Mesenchymal stem cell (in vitro differentiated cells and primary cell): ENCODE data around the gene MGAT4B.

ENCODE experiments used
- DNase-seq: peaks from one replicate; pipeline ENCODE4 v3.0.0-alpha.2; 2013
- H2AFZ ChIP-seq: one replicate; pipeline ENCODE4 v1.6.1; 2013; ENCODE audit warnings: low read depth, mild to moderate bottlenecking, control low read depth, inconsistent platforms, low read length, moderate library complexity
- H2AK5ac ChIP-seq: 2 replicates; pipeline ENCODE4 v1.6.1; 2013; ENCODE audit warnings: low read length, moderate library complexity, mild to moderate bottlenecking, inconsistent platforms; ENCODE audit not compliant: severe bottlenecking
- H2BK120ac ChIP-seq: one replicate; pipeline ENCODE4 v1.6.1; 2013; ENCODE audit warnings: low read depth, mild to moderate bottlenecking, inconsistent platforms, low read length, moderate library complexity
- H2BK12ac ChIP-seq, 2 experiments: one replicate each; pipeline ENCODE4 v1.6.1; 2013; ENCODE audit warnings: inconsistent platforms in 2 of 2, low read length in 2 of 2, mild to moderate bottlenecking in 2 of 2, moderate library complexity in 2 of 2, control low read depth in 1 of 2
- H2BK15ac ChIP-seq: one replicate; pipeline ENCODE4 v1.6.1; 2013; ENCODE audit warnings: mild to moderate bottlenecking, low read depth, inconsistent platforms; ENCODE audit not compliant: poor library complexity, severe bottlenecking
- H2BK5ac ChIP-seq: 2 replicates; pipeline ENCODE4 v1.6.1; 2013; ENCODE audit warnings: low read depth, mild to moderate bottlenecking, low read length, control low read depth, inconsistent platforms; ENCODE audit not compliant: poor library complexity, severe bottlenecking
- H3K14ac ChIP-seq, 2 experiments: one replicate each; pipeline ENCODE4 v1.6.1; 2013; ENCODE audit warnings: inconsistent platforms in 2 of 2, low read length in 2 of 2, control low read depth in 1 of 2, mild to moderate bottlenecking in 1 of 2, moderate library complexity in 1 of 2
- H3K18ac ChIP-seq, 2 experiments: one replicate each; pipeline ENCODE4 v1.6.1; 2013; ENCODE audit warnings: inconsistent platforms in 2 of 2, low read length in 2 of 2, control low read depth in 1 of 2, low read depth in 1 of 2, mild to moderate bottlenecking in 1 of 2
- H3K23ac ChIP-seq, 2 experiments: one replicate each; pipeline ENCODE4 v1.6.1; 2013; ENCODE audit warnings: inconsistent platforms in 2 of 2, low read length in 2 of 2, mild to moderate bottlenecking in 2 of 2, moderate library complexity in 2 of 2, control low read depth in 1 of 2
- H3K27ac ChIP-seq: 2 replicates; pipeline ENCODE4 v1.5.1; 2013; ENCODE audit warnings: mild to moderate bottlenecking, moderate library complexity, low read length, control low read depth, inconsistent platforms; ENCODE audit not compliant: poor library complexity, severe bottlenecking
- H3K27me3 ChIP-seq, 2 experiments: 2 replicates each; pipeline versions ENCODE4 v1.6.1 to v1.7.0; 2013; ENCODE audit warnings: low read length in 2 of 2, mild to moderate bottlenecking in 2 of 2, moderate library complexity in 2 of 2, control low read depth in 1 of 2, inconsistent platforms in 1 of 2; ENCODE audit not compliant: control insufficient read depth in 1 of 2, insufficient read depth in 1 of 2
- H3K36me3 ChIP-seq, 2 experiments: 2 replicates each; pipeline versions ENCODE4 v1.6.1 to v1.7.0; 2013; ENCODE audit warnings: low read length in 2 of 2, control low read depth in 1 of 2, inconsistent platforms in 1 of 2, low read depth in 1 of 2, mild to moderate bottlenecking in 1 of 2; ENCODE audit not compliant: insufficient read depth in 2 of 2, control insufficient read depth in 1 of 2
- H3K4ac ChIP-seq, 2 experiments: one replicate each; pipeline ENCODE4 v1.6.1; 2013; ENCODE audit warnings: inconsistent platforms in 2 of 2, low read length in 2 of 2, mild to moderate bottlenecking in 2 of 2, moderate library complexity in 2 of 2, control low read depth in 1 of 2, low read depth in 1 of 2
- H3K4me1 ChIP-seq: 2 replicates; pipeline ENCODE4 v1.6.1; 2013; ENCODE audit warnings: low read depth, low read length, control low read depth; ENCODE audit not compliant: control insufficient read depth, insufficient read depth
- H3K4me2 ChIP-seq: 2 replicates; pipeline ENCODE4 v1.6.1; 2013; ENCODE audit warnings: low read length, mild to moderate bottlenecking, inconsistent platforms; ENCODE audit not compliant: poor library complexity, severe bottlenecking
- H3K4me3 ChIP-seq, 2 experiments: 2 replicates each; pipeline versions ENCODE4 v1.5.1 to v1.7.0; 2013; ENCODE audit warnings: low read length in 2 of 2, mild to moderate bottlenecking in 2 of 2, control low read depth in 1 of 2, low read depth in 1 of 2; ENCODE audit not compliant: insufficient read depth in 1 of 2
- H3K79me1 ChIP-seq: replicated peaks from 2 replicates; pipeline ENCODE4 v1.6.1; 2013; ENCODE audit warnings: mild to moderate bottlenecking, control low read depth, low read length, inconsistent platforms; ENCODE audit not compliant: poor library complexity, severe bottlenecking
- H3K9ac ChIP-seq: 2 replicates; pipeline ENCODE4 v1.7.0; 2013; ENCODE audit warnings: mild to moderate bottlenecking, low read length, moderate library complexity
- H3K9me3 ChIP-seq: 2 replicates; pipeline ENCODE4 v1.7.0; 2013; ENCODE audit warnings: mild to moderate bottlenecking, low read length; ENCODE audit not compliant: control insufficient read depth
- H4K8ac ChIP-seq: one replicate; pipeline ENCODE4 v1.6.1; 2013; ENCODE audit warnings: inconsistent platforms, mild to moderate bottlenecking, low read length, moderate library complexity
- H4K91ac ChIP-seq: one replicate; pipeline ENCODE4 v1.6.1; 2013; ENCODE audit warnings: mild to moderate bottlenecking, low read length, inconsistent platforms
- WGBS: methylation state at CpG from one replicate; pipeline ENCODE4 v1.1.7; 2013; ENCODE audit warnings: mixed read lengths; 5-methylcytosine and 5-hydroxymethylcytosine counted together

MGAT4B gene

DNA sequence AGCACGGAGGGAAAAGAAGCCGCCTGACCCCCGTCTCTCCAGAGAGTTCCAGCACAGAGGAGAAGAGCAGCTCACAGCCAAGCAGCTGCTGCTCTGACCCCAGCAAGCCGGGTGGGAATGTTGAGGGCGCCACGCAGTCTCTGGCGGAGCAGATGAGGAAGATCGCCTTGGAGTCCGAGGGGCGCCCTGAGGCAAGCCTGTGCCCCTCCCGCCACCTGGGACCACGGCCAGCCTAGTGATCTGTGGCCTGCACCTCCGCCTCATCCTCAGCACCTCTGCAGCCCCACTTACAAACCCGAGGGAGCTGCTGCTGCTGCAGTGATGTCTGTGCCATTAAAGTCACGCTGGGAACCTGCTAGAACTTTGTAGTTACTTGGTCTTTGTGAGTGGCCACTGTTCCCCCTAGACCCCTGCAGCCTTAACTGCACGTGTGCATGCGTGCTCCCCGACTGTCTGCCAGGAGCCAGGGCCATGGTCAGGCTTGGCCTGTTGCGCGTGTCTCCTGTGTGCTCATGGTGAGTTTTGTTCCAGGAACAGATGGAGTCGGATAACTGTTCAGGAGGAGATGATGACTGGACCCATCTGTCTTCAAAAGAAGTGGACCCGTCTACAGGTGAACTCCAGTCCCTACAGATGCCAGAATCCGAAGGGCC, 26.5 kb upstream of the MGAT4B start:
- no peak overlapping the region for H3K23ac ChIP-seq
- H2BK5ac ChIP-seq, result no peak overlapping the region
- H2AK5ac ChIP-seq, result no peak overlapping the region
- H3K4me1 ChIP-seq, result peaks cover 32% of the 10 kb centered on the region
- H3K27ac ChIP-seq, result peak overlapping the region; percentile 44
- no peak overlapping the region for H4K91ac ChIP-seq
- no peak overlapping the region for H4K8ac ChIP-seq
- no peak overlapping the region for H2BK12ac ChIP-seq
- no peak overlapping the region for H2BK120ac ChIP-seq
- no peak overlapping the region for H2BK15ac ChIP-seq
- no peak overlapping the region for H3K4me2 ChIP-seq
- no peaks in the 10 kb centered on the region for H3K27me3 ChIP-seq
- peaks cover 18% of the 10 kb centered on the region for H3K79me1 ChIP-seq
- no peak for DNase-seq
- 95% methylated on average over 23 of the region's 23 CpGs for WGBS
- H2AFZ ChIP-seq, result no peak overlapping the region
- no peak overlapping the region for H3K14ac ChIP-seq
- H3K9ac ChIP-seq, result peak overlapping the region; percentile 48
- peak overlapping the region in 1 of 2 experiments; percentile 10 for H3K4me3 ChIP-seq
- peaks cover 74 to 89% of the 10 kb centered on the region in 2 experiments for H3K36me3 ChIP-seq
- no peaks in the 10 kb centered on the region for H3K9me3 ChIP-seq
- no peak overlapping the region for H3K18ac ChIP-seq
- H3K4ac ChIP-seq, result no peak overlapping the region

DNA sequence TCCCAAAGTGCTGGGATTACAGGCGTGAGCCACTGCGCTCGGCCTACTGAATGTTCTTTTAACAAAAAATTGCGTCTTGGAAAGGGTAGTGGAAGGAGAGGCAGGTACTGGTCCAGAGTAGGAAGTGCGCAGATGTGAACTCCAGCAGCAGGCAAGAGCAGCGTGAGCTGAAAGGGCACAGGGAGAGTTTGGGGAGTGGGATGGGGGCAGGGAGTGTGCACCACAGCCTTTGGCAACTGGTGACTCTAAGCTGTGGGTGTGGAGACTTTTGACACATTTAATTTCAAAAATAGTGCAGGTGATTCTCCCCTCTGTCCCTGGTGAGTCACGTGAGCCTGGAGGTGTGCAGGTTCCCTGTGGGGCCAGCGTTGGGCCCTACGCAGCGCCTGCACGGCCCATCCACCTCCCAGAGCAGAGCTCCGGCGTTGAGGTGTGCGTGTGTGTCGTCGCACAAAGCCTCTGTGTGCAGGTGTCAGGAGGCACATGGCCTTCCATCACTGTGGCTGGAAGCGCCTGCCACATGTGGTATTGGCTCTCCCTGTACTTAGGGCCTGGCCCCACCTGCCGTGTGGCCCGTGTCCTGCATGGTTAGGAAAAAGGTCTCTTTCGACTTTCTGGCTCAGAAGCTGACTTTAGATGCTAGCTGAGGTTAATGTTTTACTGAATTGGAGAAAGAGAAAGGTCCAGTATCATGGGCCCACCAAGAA, 25.5 kb upstream of the MGAT4B start:
- Histone ChIP-seq H3K27ac (peak overlapping the region; percentile 31), H3K4me2 (no peak overlapping the region), H3K9ac (no peak overlapping the region), H2AK5ac (no peak overlapping the region), H2AFZ (no peak overlapping the region), H3K23ac (no peak overlapping the region), H3K4me3 (no peak overlapping the region), H4K91ac (no peak overlapping the region), H2BK120ac (no peak overlapping the region), H3K27me3 (no peaks in the 10 kb centered on the region), H3K18ac (peak overlapping the region in 1 of 2 experiments; percentile 6), H3K79me1 (peaks cover 16% of the 10 kb centered on the region), H3K4ac (no peak overlapping the region), H2BK12ac (no peak overlapping the region), H2BK5ac (no peak overlapping the region), H3K4me1 (peaks cover 33% of the 10 kb centered on the region), H3K9me3 (no peaks in the 10 kb centered on the region), H3K14ac (no peak overlapping the region), H2BK15ac (no peak overlapping the region), H4K8ac (no peak overlapping the region), H3K36me3 (peaks cover 69 to 89% of the 10 kb centered on the region in 2 experiments)
- no peak for DNase-seq
- WGBS, result 97% methylated on average over 20 of the region's 20 CpGs

DNA sequence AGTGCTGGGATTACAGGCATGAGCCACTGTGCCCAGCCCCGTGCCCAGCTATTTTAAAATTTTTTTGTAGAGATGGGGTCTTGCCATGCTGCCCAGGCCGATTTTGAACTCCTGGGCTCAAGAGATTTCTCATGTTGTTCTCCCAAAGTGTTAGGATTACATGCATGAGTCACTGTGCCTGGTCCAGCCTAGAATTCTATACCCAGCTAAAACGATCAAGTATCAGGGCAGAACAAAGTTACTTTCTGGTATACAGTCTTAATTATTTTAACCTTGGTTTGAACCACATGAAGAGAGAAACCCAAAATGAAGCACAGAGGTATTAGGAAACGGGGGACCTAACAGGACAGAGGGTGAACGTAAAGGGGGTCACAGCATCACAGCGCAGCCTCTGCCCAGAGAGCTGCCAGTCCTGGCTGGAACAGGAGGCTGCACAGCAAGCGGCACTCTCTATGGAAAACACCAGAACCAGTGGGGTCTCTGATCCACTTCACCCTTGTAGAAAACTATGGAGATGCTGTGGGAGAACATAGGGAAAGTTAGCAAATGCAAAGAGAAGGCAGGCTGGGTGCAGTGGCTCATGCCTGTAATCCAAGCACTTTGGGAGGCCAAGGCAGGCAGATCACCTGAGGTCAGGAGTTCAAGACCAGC, 24.3 kb upstream of the MGAT4B start:
- H4K8ac ChIP-seq, result no peak overlapping the region
- no peak overlapping the region for H2BK120ac ChIP-seq
- H2AK5ac ChIP-seq, result no peak overlapping the region
- no peak overlapping the region for H3K18ac ChIP-seq
- no peak overlapping the region for H2BK15ac ChIP-seq
- no peak overlapping the region for H3K9ac ChIP-seq
- no peaks in the 10 kb centered on the region for H3K27me3 ChIP-seq
- peaks cover 27% of the 10 kb centered on the region for H3K4me1 ChIP-seq
- no peak overlapping the region for H3K14ac ChIP-seq
- H3K36me3 ChIP-seq, result peaks cover 70 to 89% of the 10 kb centered on the region in 2 experiments
- WGBS, result 98% methylated on average over 6 of the region's 7 CpGs
- no peaks in the 10 kb centered on the region for H3K9me3 ChIP-seq
- no peak overlapping the region for H2AFZ ChIP-seq
- H3K79me1 ChIP-seq, result peaks cover 16% of the 10 kb centered on the region
- H4K91ac ChIP-seq, result no peak overlapping the region
- no peak overlapping the region for H3K4me3 ChIP-seq
- H3K23ac ChIP-seq, result no peak overlapping the region
- H3K4me2 ChIP-seq, result no peak overlapping the region
- DNase-seq, result no peak
- no peak overlapping the region for H2BK12ac ChIP-seq
- no peak overlapping the region for H3K4ac ChIP-seq
- no peak overlapping the region for H2BK5ac ChIP-seq
- H3K27ac ChIP-seq, result no peak overlapping the region

DNA sequence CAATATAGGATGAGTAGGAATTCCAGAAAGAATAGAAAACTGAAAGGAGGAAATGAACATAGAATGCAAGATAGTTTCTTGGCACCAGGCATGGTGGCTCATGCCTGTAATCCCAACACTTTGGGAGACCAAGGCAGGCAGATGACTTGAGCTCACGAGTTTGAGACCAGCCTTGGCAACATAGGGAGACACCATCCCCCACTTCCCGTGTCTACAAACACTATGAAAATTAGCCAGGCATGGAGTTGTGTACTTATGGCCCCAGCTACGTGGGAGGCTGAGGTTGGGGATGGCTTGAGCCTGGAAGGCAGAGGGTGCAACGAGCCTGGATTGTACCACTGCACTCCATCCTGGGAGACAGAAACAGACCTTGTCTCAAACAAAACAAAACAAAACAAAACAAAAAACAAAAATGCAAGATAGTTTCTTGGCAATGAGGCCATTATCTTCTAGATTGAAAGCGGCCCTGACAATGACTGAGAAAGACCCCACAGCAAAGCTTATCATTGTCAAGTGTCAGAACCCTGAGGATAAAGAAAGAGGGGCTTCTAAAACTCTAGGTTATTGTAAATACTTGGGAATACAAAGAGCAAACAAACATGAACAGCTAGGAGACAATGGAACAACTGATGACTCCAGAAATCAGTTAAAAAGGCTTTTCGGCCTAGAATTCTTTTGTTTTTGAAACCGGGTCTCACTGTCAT, 23.2 kb upstream of the MGAT4B start:
- no peak overlapping the region for H2AFZ ChIP-seq
- no peak overlapping the region for H3K18ac ChIP-seq
- no peak for DNase-seq
- no peaks in the 10 kb centered on the region for H3K9me3 ChIP-seq
- H3K4me3 ChIP-seq, result no peak overlapping the region
- H3K27me3 ChIP-seq, result no peaks in the 10 kb centered on the region
- no peak overlapping the region for H2BK12ac ChIP-seq
- no peak overlapping the region for H2BK120ac ChIP-seq
- H3K36me3 ChIP-seq, result peaks cover 80 to 93% of the 10 kb centered on the region in 2 experiments
- H3K14ac ChIP-seq, result no peak overlapping the region
- no peak overlapping the region for H2BK5ac ChIP-seq
- H2AK5ac ChIP-seq, result no peak overlapping the region
- no peak overlapping the region for H4K8ac ChIP-seq
- no peak overlapping the region for H2BK15ac ChIP-seq
- no peak overlapping the region for H4K91ac ChIP-seq
- no peak overlapping the region for H3K27ac ChIP-seq
- H3K79me1 ChIP-seq, result peaks cover 18% of the 10 kb centered on the region
- peaks cover 34% of the 10 kb centered on the region for H3K4me1 ChIP-seq
- WGBS, result 93% methylated on average over 7 of the region's 7 CpGs
- H3K23ac ChIP-seq, result no peak overlapping the region
- no peak overlapping the region for H3K4me2 ChIP-seq
- H3K4ac ChIP-seq, result no peak overlapping the region
- H3K9ac ChIP-seq, result no peak overlapping the region
